ENCODE results near the gene ZNF169.

DNA sequence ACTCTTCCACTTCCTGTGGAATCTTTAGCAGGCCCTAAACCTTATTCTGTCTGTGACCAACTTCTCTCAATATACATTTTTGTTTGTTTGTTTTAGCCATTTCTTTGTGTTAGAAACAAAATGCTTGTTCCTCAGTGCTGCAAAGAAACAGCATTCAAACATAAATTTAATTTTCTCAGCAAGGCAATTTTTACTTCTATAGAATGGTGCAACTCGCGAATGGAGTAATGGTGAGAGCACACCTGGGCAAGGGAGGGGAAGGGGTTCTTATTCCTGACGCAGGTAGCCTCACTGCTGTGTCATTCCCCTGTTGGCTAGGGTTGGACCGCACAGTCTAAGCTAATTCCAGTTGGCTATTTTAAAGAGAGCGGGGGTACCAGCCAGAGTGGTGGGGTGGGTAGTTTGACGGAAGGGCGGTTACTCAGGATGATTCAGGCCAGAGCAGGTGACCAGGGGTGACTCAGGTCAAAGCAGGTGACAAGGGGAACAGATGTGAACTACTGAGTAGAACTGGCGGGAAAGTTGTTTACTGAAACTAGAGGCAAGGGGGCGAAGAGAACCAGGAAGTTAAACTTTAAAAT is 21.4 kb downstream of the ZNF169 start:
- TF ChIP-seq, protein P1, sequence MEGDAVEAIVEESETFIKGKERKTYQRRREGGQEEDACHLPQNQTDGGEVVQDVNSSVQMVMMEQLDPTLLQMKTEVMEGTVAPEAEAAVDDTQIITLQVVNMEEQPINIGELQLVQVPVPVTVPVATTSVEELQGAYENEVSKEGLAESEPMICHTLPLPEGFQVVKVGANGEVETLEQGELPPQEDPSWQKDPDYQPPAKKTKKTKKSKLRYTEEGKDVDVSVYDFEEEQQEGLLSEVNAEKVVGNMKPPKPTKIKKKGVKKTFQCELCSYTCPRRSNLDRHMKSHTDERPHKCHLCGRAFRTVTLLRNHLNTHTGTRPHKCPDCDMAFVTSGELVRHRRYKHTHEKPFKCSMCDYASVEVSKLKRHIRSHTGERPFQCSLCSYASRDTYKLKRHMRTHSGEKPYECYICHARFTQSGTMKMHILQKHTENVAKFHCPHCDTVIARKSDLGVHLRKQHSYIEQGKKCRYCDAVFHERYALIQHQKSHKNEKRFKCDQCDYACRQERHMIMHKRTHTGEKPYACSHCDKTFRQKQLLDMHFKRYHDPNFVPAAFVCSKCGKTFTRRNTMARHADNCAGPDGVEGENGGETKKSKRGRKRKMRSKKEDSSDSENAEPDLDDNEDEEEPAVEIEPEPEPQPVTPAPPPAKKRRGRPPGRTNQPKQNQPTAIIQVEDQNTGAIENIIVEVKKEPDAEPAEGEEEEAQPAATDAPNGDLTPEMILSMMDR (IDR thresholded peaks at IDR 0.05): no peak
- no peak for TF ChIP-seq POLR2A (IDR thresholded peaks at IDR 0.05)
